Measurements from ENCODE around the gene TRO. TPM values are rescaled to one million over a fixed set of nuclear protein-coding genes. Genes with fewer than 3 reads are reported as not detected.

Gene TRO
- total and polyA plus RNA-seq, 2 experiments from 2014 or later, result 36.8 to 53.4 TPM

DNA sequence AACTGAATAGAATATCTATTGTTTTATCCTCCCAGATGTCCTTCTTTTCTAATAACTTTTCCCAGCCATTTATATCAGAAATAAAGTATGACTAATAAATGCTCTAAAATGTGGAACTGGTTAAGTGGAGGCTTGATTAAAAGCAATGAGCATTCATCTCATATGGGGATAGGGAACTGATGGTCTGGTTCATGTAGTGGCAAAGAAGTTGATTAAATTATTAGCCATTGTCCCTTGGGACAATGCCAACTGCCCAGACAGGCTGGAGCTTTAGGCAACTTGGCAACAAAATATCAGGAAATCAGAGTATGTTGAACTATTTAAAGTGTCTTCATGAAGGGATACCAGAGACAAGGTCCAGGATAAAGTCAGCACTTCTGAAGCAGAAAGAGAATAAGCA is 24.2 kb downstream of the TRO start:
- H3K36me3 Mint-ChIP-seq (ENCODE audit: low read depth), result no peaks in the 10 kb centered on the region
- no peaks in the 10 kb centered on the region for H3K4me1 ChIP-seq (ENCODE audit: insufficient read depth)
- no peak overlapping the region for H3K4me3 Mint-ChIP-seq
- H3K9me3 Mint-ChIP-seq, result no peaks in the 10 kb centered on the region
- H3K27ac ChIP-seq (ENCODE audit: low read depth), result no peak overlapping the region
- H3K27me3 Mint-ChIP-seq (ENCODE audit: insufficient read depth, low read depth, poor library complexity), result peaks cover 2% of the 10 kb centered on the region
- no peak overlapping the region for H3K27ac Mint-ChIP-seq
- no peaks in the 10 kb centered on the region for H3K9me2 ChIP-seq (ENCODE audit: insufficient read depth)
- H3K27me3 ChIP-seq (ENCODE audit: insufficient read depth), result no peaks in the 10 kb centered on the region
- no peak overlapping the region for H3K4me3 ChIP-seq
- no peaks in the 10 kb centered on the region for H3K79me2 ChIP-seq (replicated peaks; ENCODE audit: insufficient read depth)
- H2AFZ ChIP-seq, result no peak overlapping the region
- H3K36me3 ChIP-seq (ENCODE audit: insufficient read depth), result no peaks in the 10 kb centered on the region
- no peaks in the 10 kb centered on the region for H3K4me1 Mint-ChIP-seq
- H4K20me1 ChIP-seq (replicated peaks; ENCODE audit: insufficient read depth), result no peaks in the 10 kb centered on the region
- H3F3A ChIP-seq (replicated peaks; ENCODE audit: low read depth), result no peaks in the 10 kb centered on the region
- ATAC-seq, result no peak
- TF ChIP-seq ZNF331 (CRISPR knock-in tag; IDR thresholded peaks at IDR 0.05; ENCODE audit: low read depth) (no peak), EZH2phosphoT487 (IDR thresholded peaks at IDR 0.05; ENCODE audit: unreplicated experiment) (no peak), ZNF114 (CRISPR knock-in tag; IDR thresholded peaks at IDR 0.05) (no peak), CREB1 (CRISPR knock-in tag; IDR thresholded peaks at IDR 0.05; ENCODE audit: low read depth) (no peak), STAT1 (IDR thresholded peaks at IDR 0.05; ENCODE audit: unreplicated experiment) (no peak), NANOG (IDR thresholded peaks at IDR 0.05; ENCODE audit: borderline replicate concordance) (no peak), JUNB (IDR thresholded peaks at IDR 0.05; ENCODE audit: unreplicated experiment) (no peak), EZH2 (IDR thresholded peaks at IDR 0.05; ENCODE audit: low read depth, unreplicated experiment) (no peak), POLR2AphosphoS5 (IDR thresholded peaks at IDR 0.05; ENCODE audit: low read depth) (no peak)
- TF ChIP-seq, protein P1, sequence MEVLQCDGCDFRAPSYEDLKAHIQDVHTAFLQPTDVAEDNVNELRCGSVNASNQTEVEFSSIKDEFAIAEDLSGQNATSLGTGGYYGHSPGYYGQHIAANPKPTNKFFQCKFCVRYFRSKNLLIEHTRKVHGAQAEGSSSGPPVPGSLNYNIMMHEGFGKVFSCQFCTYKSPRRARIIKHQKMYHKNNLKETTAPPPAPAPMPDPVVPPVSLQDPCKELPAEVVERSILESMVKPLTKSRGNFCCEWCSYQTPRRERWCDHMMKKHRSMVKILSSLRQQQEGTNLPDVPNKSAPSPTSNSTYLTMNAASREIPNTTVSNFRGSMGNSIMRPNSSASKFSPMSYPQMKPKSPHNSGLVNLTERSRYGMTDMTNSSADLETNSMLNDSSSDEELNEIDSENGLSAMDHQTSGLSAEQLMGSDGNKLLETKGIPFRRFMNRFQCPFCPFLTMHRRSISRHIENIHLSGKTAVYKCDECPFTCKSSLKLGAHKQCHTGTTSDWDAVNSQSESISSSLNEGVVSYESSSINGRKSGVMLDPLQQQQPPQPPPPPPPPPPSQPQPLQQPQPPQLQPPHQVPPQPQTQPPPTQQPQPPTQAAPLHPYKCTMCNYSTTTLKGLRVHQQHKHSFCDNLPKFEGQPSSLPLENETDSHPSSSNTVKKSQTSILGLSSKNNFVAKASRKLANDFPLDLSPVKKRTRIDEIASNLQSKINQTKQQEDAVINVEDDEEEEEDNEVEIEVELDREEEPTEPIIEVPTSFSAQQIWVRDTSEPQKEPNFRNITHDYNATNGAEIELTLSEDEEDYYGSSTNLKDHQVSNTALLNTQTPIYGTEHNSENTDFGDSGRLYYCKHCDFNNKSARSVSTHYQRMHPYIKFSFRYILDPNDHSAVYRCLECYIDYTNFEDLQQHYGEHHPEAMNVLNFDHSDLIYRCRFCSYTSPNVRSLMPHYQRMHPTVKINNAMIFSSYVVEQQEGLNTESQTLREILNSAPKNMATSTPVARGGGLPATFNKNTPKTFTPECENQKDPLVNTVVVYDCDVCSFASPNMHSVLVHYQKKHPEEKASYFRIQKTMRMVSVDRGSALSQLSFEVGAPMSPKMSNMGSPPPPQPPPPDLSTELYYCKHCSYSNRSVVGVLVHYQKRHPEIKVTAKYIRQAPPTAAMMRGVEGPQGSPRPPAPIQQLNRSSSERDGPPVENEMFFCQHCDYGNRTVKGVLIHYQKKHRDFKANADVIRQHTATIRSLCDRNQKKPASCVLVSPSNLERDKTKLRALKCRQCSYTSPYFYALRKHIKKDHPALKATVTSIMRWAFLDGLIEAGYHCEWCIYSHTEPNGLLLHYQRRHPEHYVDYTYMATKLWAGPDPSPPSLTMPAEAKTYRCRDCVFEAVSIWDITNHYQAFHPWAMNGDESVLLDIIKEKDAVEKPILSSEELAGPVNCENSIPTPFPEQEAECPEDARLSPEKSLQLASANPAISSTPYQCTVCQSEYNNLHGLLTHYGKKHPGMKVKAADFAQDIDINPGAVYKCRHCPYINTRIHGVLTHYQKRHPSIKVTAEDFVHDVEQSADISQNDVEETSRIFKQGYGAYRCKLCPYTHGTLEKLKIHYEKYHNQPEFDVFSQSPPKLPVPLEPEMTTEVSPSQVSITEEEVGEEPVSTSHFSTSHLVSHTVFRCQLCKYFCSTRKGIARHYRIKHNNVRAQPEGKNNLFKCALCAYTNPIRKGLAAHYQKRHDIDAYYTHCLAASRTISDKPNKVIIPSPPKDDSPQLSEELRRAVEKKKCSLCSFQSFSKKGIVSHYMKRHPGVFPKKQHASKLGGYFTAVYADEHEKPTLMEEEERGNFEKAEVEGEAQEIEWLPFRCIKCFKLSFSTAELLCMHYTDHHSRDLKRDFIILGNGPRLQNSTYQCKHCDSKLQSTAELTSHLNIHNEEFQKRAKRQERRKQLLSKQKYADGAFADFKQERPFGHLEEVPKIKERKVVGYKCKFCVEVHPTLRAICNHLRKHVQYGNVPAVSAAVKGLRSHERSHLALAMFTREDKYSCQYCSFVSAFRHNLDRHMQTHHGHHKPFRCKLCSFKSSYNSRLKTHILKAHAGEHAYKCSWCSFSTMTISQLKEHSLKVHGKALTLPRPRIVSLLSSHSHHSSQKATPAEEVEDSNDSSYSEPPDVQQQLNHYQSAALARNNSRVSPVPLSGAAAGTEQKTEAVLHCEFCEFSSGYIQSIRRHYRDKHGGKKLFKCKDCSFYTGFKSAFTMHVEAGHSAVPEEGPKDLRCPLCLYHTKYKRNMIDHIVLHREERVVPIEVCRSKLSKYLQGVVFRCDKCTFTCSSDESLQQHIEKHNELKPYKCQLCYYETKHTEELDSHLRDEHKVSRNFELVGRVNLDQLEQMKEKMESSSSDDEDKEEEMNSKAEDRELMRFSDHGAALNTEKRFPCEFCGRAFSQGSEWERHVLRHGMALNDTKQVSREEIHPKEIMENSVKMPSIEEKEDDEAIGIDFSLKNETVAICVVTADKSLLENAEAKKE (CRISPR knock-in tag; IDR thresholded peaks at IDR 0.05), result no peak
- TF ChIP-seq, protein P2, sequence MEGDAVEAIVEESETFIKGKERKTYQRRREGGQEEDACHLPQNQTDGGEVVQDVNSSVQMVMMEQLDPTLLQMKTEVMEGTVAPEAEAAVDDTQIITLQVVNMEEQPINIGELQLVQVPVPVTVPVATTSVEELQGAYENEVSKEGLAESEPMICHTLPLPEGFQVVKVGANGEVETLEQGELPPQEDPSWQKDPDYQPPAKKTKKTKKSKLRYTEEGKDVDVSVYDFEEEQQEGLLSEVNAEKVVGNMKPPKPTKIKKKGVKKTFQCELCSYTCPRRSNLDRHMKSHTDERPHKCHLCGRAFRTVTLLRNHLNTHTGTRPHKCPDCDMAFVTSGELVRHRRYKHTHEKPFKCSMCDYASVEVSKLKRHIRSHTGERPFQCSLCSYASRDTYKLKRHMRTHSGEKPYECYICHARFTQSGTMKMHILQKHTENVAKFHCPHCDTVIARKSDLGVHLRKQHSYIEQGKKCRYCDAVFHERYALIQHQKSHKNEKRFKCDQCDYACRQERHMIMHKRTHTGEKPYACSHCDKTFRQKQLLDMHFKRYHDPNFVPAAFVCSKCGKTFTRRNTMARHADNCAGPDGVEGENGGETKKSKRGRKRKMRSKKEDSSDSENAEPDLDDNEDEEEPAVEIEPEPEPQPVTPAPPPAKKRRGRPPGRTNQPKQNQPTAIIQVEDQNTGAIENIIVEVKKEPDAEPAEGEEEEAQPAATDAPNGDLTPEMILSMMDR (conservative IDR thresholded peaks at IDR 0.05; ENCODE audit: low read depth in 2 of 2), result no peak
- TF ChIP-seq, protein P3, sequence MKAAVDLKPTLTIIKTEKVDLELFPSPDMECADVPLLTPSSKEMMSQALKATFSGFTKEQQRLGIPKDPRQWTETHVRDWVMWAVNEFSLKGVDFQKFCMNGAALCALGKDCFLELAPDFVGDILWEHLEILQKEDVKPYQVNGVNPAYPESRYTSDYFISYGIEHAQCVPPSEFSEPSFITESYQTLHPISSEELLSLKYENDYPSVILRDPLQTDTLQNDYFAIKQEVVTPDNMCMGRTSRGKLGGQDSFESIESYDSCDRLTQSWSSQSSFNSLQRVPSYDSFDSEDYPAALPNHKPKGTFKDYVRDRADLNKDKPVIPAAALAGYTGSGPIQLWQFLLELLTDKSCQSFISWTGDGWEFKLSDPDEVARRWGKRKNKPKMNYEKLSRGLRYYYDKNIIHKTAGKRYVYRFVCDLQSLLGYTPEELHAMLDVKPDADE (IDR thresholded peaks at IDR 0.05), result no peak
- TF ChIP-seq, protein P4, sequence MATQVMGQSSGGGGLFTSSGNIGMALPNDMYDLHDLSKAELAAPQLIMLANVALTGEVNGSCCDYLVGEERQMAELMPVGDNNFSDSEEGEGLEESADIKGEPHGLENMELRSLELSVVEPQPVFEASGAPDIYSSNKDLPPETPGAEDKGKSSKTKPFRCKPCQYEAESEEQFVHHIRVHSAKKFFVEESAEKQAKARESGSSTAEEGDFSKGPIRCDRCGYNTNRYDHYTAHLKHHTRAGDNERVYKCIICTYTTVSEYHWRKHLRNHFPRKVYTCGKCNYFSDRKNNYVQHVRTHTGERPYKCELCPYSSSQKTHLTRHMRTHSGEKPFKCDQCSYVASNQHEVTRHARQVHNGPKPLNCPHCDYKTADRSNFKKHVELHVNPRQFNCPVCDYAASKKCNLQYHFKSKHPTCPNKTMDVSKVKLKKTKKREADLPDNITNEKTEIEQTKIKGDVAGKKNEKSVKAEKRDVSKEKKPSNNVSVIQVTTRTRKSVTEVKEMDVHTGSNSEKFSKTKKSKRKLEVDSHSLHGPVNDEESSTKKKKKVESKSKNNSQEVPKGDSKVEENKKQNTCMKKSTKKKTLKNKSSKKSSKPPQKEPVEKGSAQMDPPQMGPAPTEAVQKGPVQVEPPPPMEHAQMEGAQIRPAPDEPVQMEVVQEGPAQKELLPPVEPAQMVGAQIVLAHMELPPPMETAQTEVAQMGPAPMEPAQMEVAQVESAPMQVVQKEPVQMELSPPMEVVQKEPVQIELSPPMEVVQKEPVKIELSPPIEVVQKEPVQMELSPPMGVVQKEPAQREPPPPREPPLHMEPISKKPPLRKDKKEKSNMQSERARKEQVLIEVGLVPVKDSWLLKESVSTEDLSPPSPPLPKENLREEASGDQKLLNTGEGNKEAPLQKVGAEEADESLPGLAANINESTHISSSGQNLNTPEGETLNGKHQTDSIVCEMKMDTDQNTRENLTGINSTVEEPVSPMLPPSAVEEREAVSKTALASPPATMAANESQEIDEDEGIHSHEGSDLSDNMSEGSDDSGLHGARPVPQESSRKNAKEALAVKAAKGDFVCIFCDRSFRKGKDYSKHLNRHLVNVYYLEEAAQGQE (IDR thresholded peaks at IDR 0.05; ENCODE audit: unreplicated experiment), result no peak
- H3K4me2 ChIP-seq, result no peak overlapping the region
- DNase-seq (ENCODE audit: low spot score), result no peak

All from GM23338 (cell line).